C4-2B (cell line): ENCODE measurements around the gene COMP.
"Not testable (repeated sequence)": the region's sequence is repeated elsewhere in the genome, so short reads cannot be mapped to it uniquely, and the experiment has no call there.

Experiments
- H3K27ac ChIP-seq: fragments of 450-650 bp; 2 replicates; pipeline ENCODE4 v1.5.1; 2017
- ZFX ChIP-seq: fragments of 450-650 bp; IDR thresholded peaks from 2 replicates; pipeline ENCODE4 v1.6.1; 2017
- TF ChIP-seq, protein P1 (sequence below): fragments of 450-650 bp; conservative IDR thresholded peaks from 2 replicates; pipeline ENCODE4 v1.5.1; 2017; ENCODE audit warnings: mild to moderate bottlenecking

COMP gene

GRCh38 chr19:18735324-18735723 lies 55.8 kb downstream of the COMP start:
- H3K27ac ChIP-seq = no peak overlapping the region
- TF ChIP-seq, protein P1, sequence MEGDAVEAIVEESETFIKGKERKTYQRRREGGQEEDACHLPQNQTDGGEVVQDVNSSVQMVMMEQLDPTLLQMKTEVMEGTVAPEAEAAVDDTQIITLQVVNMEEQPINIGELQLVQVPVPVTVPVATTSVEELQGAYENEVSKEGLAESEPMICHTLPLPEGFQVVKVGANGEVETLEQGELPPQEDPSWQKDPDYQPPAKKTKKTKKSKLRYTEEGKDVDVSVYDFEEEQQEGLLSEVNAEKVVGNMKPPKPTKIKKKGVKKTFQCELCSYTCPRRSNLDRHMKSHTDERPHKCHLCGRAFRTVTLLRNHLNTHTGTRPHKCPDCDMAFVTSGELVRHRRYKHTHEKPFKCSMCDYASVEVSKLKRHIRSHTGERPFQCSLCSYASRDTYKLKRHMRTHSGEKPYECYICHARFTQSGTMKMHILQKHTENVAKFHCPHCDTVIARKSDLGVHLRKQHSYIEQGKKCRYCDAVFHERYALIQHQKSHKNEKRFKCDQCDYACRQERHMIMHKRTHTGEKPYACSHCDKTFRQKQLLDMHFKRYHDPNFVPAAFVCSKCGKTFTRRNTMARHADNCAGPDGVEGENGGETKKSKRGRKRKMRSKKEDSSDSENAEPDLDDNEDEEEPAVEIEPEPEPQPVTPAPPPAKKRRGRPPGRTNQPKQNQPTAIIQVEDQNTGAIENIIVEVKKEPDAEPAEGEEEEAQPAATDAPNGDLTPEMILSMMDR = no peak

DNA sequence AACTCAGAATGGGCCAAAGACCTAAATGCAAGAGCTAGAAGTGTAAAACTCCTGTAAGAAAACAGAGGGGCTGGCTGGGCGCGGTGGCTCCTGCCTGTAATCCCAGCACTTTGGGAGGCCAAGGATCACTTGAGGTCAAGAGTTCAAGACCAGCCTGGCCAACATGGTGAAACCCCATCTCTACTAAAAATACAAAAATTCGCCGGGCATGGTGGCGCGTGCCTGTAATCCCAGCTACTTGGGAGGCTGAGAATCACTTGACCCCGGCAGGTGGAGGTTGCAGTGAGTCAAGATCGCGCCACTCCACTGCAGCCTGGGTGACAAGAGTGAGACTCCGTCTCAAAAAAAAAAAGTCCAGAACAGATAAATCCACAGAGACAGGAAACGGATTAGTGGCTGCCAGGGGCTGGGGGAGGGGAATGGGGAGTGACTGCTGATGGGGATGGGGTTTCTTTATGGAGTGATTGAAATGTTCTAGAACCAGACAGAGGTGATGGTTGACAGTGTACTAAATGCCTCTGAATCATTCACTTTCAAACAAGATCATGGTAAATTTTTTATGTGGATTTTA lies 57.3 kb downstream of the COMP start:
- not testable (repeated sequence) for H3K27ac ChIP-seq

DNA sequence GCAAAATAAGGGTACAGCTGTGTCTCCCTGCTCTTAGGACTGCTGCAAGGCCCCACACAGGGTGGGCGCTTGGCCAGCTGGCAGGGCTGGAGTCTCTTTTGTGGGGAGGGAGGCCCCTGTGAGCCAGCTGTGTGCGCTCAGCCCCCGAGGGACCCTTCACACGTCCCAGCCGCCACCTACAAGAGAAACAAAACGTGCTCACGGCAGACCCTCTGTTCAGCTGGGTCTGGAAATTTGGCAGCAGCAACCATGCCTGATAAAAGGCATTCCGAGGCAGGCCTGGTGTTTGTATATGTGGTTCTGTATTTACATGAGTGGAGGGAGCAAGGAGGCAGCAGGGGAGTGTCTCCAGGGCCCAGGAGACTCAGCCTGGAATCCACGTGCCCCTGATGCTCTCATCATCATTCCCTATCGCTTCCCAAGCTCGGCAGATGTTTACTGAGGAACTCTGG lies 57.9 kb downstream of the COMP start:
- TF ChIP-seq, protein P1 = no peak
- TF ChIP-seq ZFX = no peak
- H3K27ac ChIP-seq = no peak overlapping the region
